Heart left ventricle (tissue), 16 donors: Measurements from ENCODE around the gene MEIS2. TPM values are rescaled to one million over a fixed set of nuclear protein-coding genes. Genes with fewer than 3 reads are reported as not detected.

Experiments used
- ATAC-seq, 4 donors: fragments of 200-7000 bp; cut with Tn5 transposase; one replicate each; pipeline ENCODE4 v1.9.1; 2020 to 2022; ENCODE audit warnings: moderate library complexity in 4 of 4, mild to moderate bottlenecking in 3 of 4, moderate number of reproducible peaks in 1 of 4
- DNase-seq, 5 donors: peaks; one replicate each; pipeline ENCODE4 v3.0.0-alpha.2; 2020
- H3K27ac ChIP-seq, 12 donors: fragments of 200-600 bp; sonication (generic) in 4 of 12; one replicate each; pipeline versions ENCODE4 v1.5.0 to v1.8.0; 2016 to 2022; ENCODE audit warnings: mild to moderate bottlenecking in 2 of 12
- H3K27me3 ChIP-seq, 9 donors: fragments of 200-600 bp; sonication (generic) in 2 of 9; one replicate each; pipeline versions ENCODE4 v1.5.1 to v1.8.0; 2016 to 2022; ENCODE audit warnings: mild to moderate bottlenecking in 3 of 9
- H3K36me3 ChIP-seq, 9 donors: fragments of 200-600 bp; sonication (generic) in 2 of 9; one replicate each; pipeline versions ENCODE4 v1.5.0 to v1.8.0; 2018 to 2022; ENCODE audit warnings: mild to moderate bottlenecking in 2 of 9
- H3K4me1 ChIP-seq, 12 donors: fragments of 200-600 bp; sonication (generic) in 4 of 12; one replicate each; pipeline versions ENCODE4 v1.5.0 to v1.8.0; 2016 to 2022; ENCODE audit warnings: mild to moderate bottlenecking in 3 of 12
- H3K4me3 ChIP-seq, 12 donors: fragments of 200-600 bp; sonication (generic) in 4 of 12; one replicate each; pipeline versions ENCODE4 v1.5.0 to v1.8.0; 2017 to 2022; ENCODE audit warnings: mild to moderate bottlenecking in 9 of 12, moderate library complexity in 4 of 12
- H3K9me3 ChIP-seq, 12 donors: fragments of 200-600 bp; sonication (generic) in 4 of 12; one replicate each; pipeline versions ENCODE4 v1.5.0 to v1.8.0; 2016 to 2022; ENCODE audit warnings: mild to moderate bottlenecking in 1 of 12
- CTCF ChIP-seq, 12 donors: fragments of 200-600 bp; sonication (generic) in 4 of 12; IDR thresholded peaks; one replicate each; pipeline versions ENCODE4 v1.5.0 to v1.8.0; 2018 to 2022; ENCODE audit warnings: antibody characterized with exemption in 12 of 12, mild to moderate bottlenecking in 5 of 12
- POLR2A ChIP-seq, 2 donors: fragments of 450-650 bp; IDR thresholded peaks; one replicate each; pipeline ENCODE4 v1.6.1; 2017; ENCODE audit warnings: antibody characterized with exemption in 2 of 2, mild to moderate bottlenecking in 2 of 2, moderate library complexity in 2 of 2
- WGBS, 4 donors: extraction: QIAGEN DNeasy Blood & Tissue Kit in 2 of 4; methylation state at CpG; one replicate each; pipeline versions ENCODE4 v1.1.5 to v1.1.7; 2013 to 2018; 5-methylcytosine and 5-hydroxymethylcytosine counted together
- intact Hi-C, 10 donors: fragments of 100-400 bp; cut with DNase I; formaldehyde crosslinking; loops; one replicate each; pipeline versions ENCODE4 v1.11.1 to v1.14.2; 2022
- polyA plus RNA-seq, 2 donors: library from polyadenylated mRNA; stranded (reverse); fragments of 200-250 nt; gene quantifications; one replicate each; pipeline ENCODE4 v1.2.3, GENCODE V29; 2013
- total RNA-seq, 9 donors: library from RNA; depleted of rRNA in 2 of 9; stranded (reverse); fragments of >200 nt in 2 of 9; fragmentation: NEBNext Ultra II Directional in 3 of 9; extraction: Animal tissue kit (Norgen Biotek cat#: 25700) in 3 of 9; gene quantifications; one replicate each; pipeline versions ENCODE4 v1.1.0 to v1.2.4, GENCODE V29; 2016 to 2023
- donor health status: ischemic (EF 13 %, LVEDD 7.1; RV severe dilation, severe dysfunction).
- donor health status: healthy with polysubstance abuse.
- donor health status: DM: no; HTN: yes; CAD: no.
- donor health status: DM: no; HTN: no; CAD: no.
- donor health status: ischemic (EF 25% LVEDD 6.9; RV normal size, moderate dysfunction).
- donor health status: ischemic (EF 25% LVEDD 5.7; RV mildly dilated, moderate dysfunction).
- donor health status: healthy.
- donor health status: DM: yes; HTN: yes; CAD: no.
- donor health status: ischemic (EF 35%, LVEDD 5.7; RV mildly dilated, moderate dysfunction).
- donor health status: nonischemic (EF 11% LVEDD 7.7; RV severe dilation, severe dysfunction).
- donor health status: DM: yes; HTN: yes; CAD: no.
- donor health status: PGD.
- donor health status: ischemic (EF 29% LVEDD 5.4; RV normal size, mild dysfunction).
- donor health status: nonischemic (EF 23%, LVEDD 6.1; RV moderate dilation, normal function).

The MEIS2 gene
- total and polyA plus RNA-seq, 11 donors = 13.2 to 89.7 (median 49.7) TPM

DNA sequence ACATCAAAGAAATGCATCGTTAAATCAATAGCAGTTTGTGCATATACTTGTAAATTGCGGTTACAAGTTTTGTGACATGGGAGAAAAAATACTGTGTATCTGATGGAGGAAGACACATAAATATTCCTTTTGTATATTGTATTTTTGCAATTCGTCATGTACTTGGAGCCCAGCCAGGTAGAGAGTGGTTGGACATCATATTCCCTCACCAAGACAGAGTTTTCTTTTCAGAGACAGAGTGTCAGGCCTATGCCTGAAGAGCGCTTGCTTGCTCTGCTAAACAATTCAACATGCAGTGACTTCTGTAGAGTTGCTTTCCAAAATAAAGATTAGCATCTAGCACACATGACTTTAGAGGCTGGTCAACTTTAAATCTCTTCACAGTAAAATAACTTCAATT lies 24.8 kb upstream of the MEIS2 start:
- Histone ChIP-seq H3K4me1 (peaks cover 0 to 5% (median 0%) of the 10 kb centered on the region in 12 donors), H3K27ac (no peak overlapping the region), H3K36me3 (no peaks in the 10 kb centered on the region), H3K27me3 (no peaks in the 10 kb centered on the region), H3K9me3 (no peaks in the 10 kb centered on the region), H3K4me3 (no peak overlapping the region)
- intact Hi-C loops = loop anchor here in 1 of 10 donors (10.0 kb wide), 1 partner anchor 620 kb away; no protein-coding TSS in a partner anchor
- no peak for ATAC-seq
- DNase-seq = no peak
- TF ChIP-seq POLR2A (IDR thresholded peaks at IDR 0.05) = no peak
- no peak for TF ChIP-seq CTCF (IDR thresholded peaks at IDR 0.05)
- WGBS, 4 donors = 63 to 68% (median 65%) methylated on average over 4 of the region's 4 CpGs

DNA sequence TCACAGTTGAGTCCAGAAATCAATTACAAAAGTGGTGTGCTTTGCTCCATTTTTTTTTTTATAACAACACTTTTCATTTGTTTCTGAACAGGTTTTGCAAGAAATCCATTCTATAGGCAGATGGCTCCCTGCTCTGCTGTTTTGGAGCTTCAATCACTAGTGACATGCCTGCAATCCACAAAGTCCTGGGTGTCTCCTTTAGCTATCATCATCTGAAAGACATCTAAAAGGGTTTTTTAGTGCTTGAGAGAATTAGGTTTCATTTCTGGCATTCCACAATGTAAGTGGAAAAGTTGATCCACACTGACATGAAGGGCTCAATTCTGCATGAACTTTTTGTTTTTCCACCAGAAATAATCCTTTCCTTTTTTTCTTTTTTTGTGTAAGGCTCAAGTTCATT lies 24.0 kb upstream of the MEIS2 start:
- TF ChIP-seq CTCF (IDR thresholded peaks at IDR 0.05) (no peak), POLR2A (IDR thresholded peaks at IDR 0.05) (no peak)
- H3K36me3 ChIP-seq = no peaks in the 10 kb centered on the region
- no peak overlapping the region for H3K27ac ChIP-seq
- H3K27me3 ChIP-seq = no peaks in the 10 kb centered on the region
- H3K4me1 ChIP-seq = peaks cover 0 to 5% (median 0%) of the 10 kb centered on the region in 12 donors
- H3K9me3 ChIP-seq = no peaks in the 10 kb centered on the region
- ATAC-seq = no peak
- intact Hi-C loops = loop anchor here in 1 of 10 donors (10.0 kb wide), 1 partner anchor 620 kb away; no protein-coding TSS in a partner anchor
- no peak for DNase-seq
- no peak overlapping the region for H3K4me3 ChIP-seq

GRCh38 chr15:37122703-37123102 lies 22.4 kb upstream of the MEIS2 start:
- intact Hi-C loops = loop anchor here in 2 of 10 donors (2.0 to 10.0 kb wide), 2 partner anchors 28 to 618 kb away; no protein-coding TSS in a partner anchor
- TF ChIP-seq CTCF (IDR thresholded peaks at IDR 0.05) (no peak), POLR2A (IDR thresholded peaks at IDR 0.05) (no peak)
- Histone ChIP-seq H3K27ac (no peak overlapping the region), H3K27me3 (peaks cover 0 to 3% (median 0%) of the 10 kb centered on the region in 9 donors), H3K4me1 (peaks cover 0 to 5% (median 0%) of the 10 kb centered on the region in 12 donors), H3K4me3 (no peak overlapping the region), H3K9me3 (no peaks in the 10 kb centered on the region), H3K36me3 (no peaks in the 10 kb centered on the region)
- DNase-seq (no peak), ATAC-seq (peak in 1 of 4 donors; percentile 58)
- WGBS, 4 donors = 64 to 86% (median 69%) methylated on average over 1 of the region's 1 CpG

DNA sequence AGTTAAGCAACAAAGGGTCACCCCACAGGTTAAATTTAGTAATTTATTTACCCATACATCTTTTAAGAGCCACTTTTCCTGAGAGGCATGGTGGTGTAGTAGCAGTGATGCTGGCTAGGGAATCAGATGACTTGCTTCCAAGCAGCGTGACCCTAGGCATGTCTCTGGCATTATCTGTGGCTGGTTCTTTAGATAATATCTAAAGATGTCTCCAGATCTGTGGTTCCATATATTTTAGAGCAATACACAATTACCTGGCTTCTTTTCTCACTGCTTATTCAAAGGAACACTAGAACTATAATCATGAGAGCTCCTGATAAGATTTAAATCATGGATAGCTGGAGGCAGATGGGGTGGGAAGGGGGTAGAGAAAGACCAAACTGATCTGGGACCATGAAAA lies 21.1 kb upstream of the MEIS2 start:
- Histone ChIP-seq H3K36me3 (no peaks in the 10 kb centered on the region), H3K27me3 (peaks cover 0 to 3% (median 0%) of the 10 kb centered on the region in 9 donors), H3K9me3 (no peaks in the 10 kb centered on the region), H3K27ac (no peak overlapping the region), H3K4me1 (peaks cover 0 to 5% (median 0%) of the 10 kb centered on the region in 12 donors), H3K4me3 (no peak overlapping the region)
- WGBS, 4 donors = 92 to 100% (median 94%) methylated on average over 1 of the region's 1 CpG
- DNase-seq (no peak), ATAC-seq (no peak)
- no peak for TF ChIP-seq POLR2A (IDR thresholded peaks at IDR 0.05)
- no peak for TF ChIP-seq CTCF (IDR thresholded peaks at IDR 0.05)
- intact Hi-C loops = loop anchor here in 1 of 10 donors (10.0 kb wide), 1 partner anchor 617 kb away; no protein-coding TSS in a partner anchor
